Measurements from ENCODE around the gene ITPR2. TPM values are rescaled to one million over a fixed set of nuclear protein-coding genes. Genes with fewer than 3 reads are reported as not detected.
"Not testable (repeated sequence)": the region's sequence is repeated elsewhere in the genome, so short reads cannot be mapped to it uniquely, and the experiment has no call there.

The ITPR2 gene
- total RNA-seq, 2 donors from 2014 or later: 44.3 to 55.5 TPM

DNA sequence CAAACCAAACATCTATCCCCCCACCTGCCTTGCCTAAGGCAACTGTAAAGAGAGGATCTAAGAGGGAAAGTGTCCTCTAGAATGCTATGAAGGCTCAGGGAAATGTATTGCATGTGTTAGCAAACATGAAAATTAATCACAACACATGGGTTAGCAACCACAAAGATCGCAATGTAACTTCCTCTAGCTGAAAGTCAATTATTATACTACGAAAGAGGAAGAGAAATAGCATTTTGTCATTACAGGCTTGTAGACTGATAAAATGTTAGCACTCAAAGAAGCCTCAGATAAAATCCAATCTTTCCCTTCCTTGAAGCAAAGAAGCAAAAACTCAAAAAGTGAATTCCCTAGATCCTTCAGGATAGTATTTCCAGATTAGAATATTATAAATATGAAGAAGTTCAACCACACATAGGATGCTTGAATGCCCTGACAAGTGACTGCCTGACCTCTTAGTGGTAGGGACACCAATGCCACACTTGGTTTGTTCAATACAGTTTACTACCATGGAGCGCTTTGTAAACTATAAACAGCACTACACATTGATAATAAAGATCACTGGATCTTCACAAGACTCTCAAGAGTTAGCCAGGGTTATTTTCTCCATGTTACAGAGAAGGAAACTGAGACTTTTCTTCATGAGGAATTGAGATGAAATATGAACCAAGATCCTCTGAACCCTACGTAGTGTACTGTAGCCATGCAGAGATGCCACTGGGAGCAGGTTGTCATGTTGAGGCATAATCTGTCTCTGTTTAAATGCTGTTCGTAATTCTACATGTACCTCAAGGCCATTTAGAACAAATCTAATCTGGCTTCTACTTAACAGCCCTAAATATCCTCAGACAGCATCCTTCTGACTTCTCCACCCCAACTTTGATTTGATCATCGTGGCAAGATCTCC, 100.7 kb downstream of the ITPR2 start:
- no peaks in the 10 kb centered on the region for H3K27me3 Mint-ChIP-seq (ENCODE audit: low read depth)
- H3K27ac Mint-ChIP-seq: no peak overlapping the region
- H3K9me3 Mint-ChIP-seq: no peaks in the 10 kb centered on the region
- DNase-seq (no peak), ATAC-seq (replicated peaks in 1 of 2) (no peak)
- no peaks in the 10 kb centered on the region for H3K36me3 Mint-ChIP-seq (ENCODE audit: insufficient read depth in 2 of 2)
- no peak overlapping the region for H3K4me3 Mint-ChIP-seq
- peaks cover 65% of the 10 kb centered on the region for H3K4me1 Mint-ChIP-seq (ENCODE audit: low read depth)

DNA sequence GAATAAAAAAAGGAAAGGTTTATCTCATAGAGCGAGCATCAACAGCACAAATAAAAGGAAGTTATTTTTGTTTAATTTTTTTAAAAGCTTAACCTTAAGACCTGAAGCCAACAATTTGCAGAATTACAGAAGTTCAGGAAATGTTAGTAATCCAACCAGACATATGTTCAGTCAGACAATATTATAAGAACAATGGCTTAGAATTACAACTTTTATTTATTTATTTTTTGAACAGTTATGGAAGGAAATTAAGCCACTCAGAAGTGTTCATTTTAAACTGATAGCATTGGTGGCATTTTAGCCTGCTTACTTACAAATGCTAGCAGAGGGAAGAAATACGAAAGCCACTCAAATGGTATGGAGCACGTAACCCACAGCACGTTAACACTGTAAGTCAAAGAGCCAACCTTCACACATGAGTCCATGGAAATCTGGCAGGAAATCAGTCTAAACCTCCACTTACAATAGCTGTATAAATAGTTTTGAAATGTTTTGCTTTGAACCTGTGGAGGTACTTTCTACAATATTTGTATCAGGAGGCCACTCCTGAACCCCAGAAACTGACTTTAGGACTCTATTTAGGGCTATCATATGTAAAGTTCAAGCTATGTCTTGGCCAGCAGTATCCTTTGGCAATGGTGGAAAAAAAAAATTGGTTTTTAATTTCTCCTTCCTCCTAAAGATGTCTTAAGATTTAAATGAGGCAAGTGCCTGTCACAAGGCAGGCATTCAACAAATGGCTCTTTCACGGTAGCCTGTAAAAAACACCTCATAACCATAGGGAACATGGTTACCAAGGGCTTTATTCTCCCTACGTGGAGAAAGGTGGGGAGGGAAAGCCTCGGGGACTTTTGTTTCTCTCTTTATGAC, 102.3 kb downstream of the ITPR2 start:
- ATAC-seq (replicated peaks in 1 of 2): no peak
- H3K27ac Mint-ChIP-seq: no peak overlapping the region
- H3K9me3 Mint-ChIP-seq: no peaks in the 10 kb centered on the region
- H3K4me3 Mint-ChIP-seq: no peak overlapping the region
- no peaks in the 10 kb centered on the region for H3K27me3 Mint-ChIP-seq (ENCODE audit: low read depth)
- H3K4me1 Mint-ChIP-seq (ENCODE audit: low read depth): peaks cover 60% of the 10 kb centered on the region
- H3K36me3 Mint-ChIP-seq (ENCODE audit: insufficient read depth in 2 of 2): no peaks in the 10 kb centered on the region
- DNase-seq: no peak

DNA sequence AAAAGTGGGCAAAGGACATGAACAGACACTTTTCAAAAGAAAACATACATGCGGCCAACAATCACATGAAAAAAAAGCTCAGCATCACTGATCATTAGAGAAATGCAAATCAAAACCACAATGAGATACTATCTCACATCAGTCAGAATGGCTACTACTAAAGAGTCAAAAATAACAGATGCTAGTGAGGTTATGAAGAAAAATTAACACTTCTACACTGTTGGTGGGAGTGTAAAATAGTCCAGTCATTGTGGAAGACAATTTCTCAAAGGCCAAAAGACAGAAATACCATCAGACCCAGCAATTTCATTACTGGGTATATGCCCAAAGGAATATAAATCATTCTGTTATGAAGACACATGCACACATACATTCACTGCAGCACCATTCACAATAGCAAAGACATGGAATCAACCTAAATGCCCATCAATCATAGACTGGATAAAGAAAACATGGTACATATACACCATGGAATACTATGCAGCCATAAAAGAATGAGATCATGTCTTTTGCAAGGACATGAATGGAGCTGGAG, 103.8 kb downstream of the ITPR2 start:
- H3K27ac Mint-ChIP-seq; H3K36me3 Mint-ChIP-seq (ENCODE audit: insufficient read depth in 2 of 2); H3K4me3 Mint-ChIP-seq; DNase-seq; H3K27me3 Mint-ChIP-seq (ENCODE audit: low read depth); H3K9me3 Mint-ChIP-seq: not testable (repeated sequence)
- ATAC-seq (replicated peaks in 1 of 2): peak in 1 of 2 donors; percentile 58
- H3K4me1 Mint-ChIP-seq (ENCODE audit: low read depth): peaks cover 56% of the 10 kb centered on the region

DNA sequence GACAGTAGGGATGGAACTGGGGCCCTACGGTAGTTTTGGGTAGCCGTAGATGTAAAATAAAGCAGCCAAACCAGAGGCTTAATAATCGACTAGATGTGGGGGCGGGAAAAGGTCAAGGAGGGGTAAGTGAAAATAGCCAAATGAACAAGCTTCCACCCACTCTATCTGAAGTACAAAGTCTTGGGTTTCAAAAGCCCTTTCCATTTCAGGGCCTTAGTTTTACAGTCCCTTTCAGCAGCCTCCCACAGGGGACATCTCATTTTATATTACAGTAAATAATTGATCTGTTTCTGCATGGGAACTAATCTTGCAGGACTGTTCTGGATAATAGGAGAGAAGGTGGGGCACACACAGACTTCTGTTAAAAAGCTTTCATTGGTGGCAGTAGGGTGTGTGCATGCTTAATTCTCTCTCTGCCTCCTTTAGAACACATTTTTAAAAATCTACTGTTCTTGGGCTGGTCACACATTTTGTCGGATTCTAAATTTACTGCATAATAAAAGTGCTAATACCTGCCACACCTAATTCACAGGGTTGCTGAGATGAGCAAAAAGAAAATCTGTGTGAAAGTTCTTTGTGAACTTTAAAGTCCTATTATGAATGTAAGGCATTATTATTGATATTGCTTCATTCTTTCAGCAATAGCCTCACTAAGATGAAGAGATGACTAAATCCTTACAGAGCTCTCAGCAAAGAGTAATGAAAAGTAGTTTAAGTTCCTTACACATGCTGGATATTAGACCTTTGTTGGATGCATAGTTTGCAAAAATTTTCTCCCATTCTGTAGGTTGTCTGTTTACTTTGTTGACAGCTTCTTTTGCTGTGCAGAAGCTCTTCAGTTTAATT, 104.6 kb downstream of the ITPR2 start:
- DNase-seq (no peak), ATAC-seq (replicated peaks in 1 of 2) (peak in 1 of 2 donors; percentile 17)
- Mint-ChIP-seq H3K4me3 (peak overlapping the region in 1 of 2 donors; percentile 1), H3K36me3 (ENCODE audit: insufficient read depth in 2 of 2) (no peaks in the 10 kb centered on the region), H3K27ac (no peak overlapping the region), H3K4me1 (ENCODE audit: low read depth) (peaks cover 56% of the 10 kb centered on the region), H3K9me3 (no peaks in the 10 kb centered on the region), H3K27me3 (ENCODE audit: low read depth) (no peaks in the 10 kb centered on the region)

DNA sequence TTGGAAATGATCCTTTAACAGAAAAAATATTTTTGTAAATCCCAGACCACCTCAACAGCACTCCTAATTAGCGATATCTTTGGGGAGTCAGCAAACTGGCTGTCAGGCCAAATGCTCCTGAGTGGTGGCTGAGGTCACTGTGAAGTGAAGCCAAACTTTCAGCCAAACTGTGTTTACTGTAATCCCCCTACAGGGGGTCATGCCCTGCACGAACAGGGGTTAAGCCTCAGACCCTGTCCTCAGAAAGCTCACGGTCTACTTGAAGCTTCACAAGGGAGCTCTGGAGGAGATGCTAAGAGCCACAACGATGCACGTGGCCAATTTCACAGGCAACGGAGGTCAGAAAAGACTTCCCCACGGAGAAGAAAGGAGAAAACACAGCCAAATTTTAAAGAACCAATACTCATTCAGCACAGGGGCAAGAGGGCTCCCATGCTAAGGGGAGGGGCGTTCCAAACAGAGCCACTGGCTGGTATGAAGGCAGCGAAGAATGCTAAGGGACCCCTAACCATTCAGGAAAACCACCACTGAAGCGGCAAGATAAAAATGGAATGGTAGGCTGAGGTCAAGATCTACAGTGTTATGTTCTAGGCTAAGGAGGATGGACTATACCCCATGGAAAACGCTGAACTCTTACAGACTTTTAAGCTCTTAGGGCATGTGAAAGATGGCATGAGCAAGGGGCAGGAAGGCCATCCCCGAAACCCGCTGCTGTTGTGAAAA, 105.4 kb downstream of the ITPR2 start:
- no peak for ATAC-seq (replicated peaks in 1 of 2)
- Mint-ChIP-seq H3K36me3 (ENCODE audit: insufficient read depth in 2 of 2) (no peaks in the 10 kb centered on the region), H3K27ac (no peak overlapping the region), H3K4me1 (ENCODE audit: low read depth) (peaks cover 53% of the 10 kb centered on the region), H3K4me3 (peak overlapping the region in 1 of 2 donors; percentile 1), H3K27me3 (ENCODE audit: low read depth) (no peaks in the 10 kb centered on the region), H3K9me3 (no peaks in the 10 kb centered on the region)
- no peak for DNase-seq

DNA sequence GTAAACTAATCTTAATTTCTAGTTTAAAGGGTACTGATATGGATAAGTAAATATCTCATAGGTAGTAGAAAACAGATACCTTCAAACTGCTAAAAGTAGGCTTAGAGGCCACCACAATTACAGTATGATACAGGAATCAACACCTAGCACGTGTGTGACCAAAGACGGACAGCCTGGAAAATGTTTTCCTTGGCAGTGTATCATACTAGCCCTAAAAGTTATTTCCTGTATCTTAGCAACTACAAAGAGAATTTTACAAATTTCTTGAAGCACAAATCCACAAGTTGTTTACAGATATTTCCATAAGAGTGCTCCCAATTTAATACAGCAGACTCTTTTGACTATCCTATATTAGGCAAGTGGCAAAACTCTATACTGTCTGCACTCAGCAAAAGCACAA, 106.0 kb downstream of the ITPR2 start:
- H3K9me3 Mint-ChIP-seq: no peaks in the 10 kb centered on the region
- H3K27me3 Mint-ChIP-seq (ENCODE audit: low read depth): no peaks in the 10 kb centered on the region
- DNase-seq (no peak), ATAC-seq (replicated peaks in 1 of 2) (no peak)
- H3K27ac Mint-ChIP-seq: no peak overlapping the region
- no peaks in the 10 kb centered on the region for H3K36me3 Mint-ChIP-seq (ENCODE audit: insufficient read depth in 2 of 2)
- H3K4me1 Mint-ChIP-seq (ENCODE audit: low read depth): peaks cover 49% of the 10 kb centered on the region
- H3K4me3 Mint-ChIP-seq: no peak overlapping the region

DNA sequence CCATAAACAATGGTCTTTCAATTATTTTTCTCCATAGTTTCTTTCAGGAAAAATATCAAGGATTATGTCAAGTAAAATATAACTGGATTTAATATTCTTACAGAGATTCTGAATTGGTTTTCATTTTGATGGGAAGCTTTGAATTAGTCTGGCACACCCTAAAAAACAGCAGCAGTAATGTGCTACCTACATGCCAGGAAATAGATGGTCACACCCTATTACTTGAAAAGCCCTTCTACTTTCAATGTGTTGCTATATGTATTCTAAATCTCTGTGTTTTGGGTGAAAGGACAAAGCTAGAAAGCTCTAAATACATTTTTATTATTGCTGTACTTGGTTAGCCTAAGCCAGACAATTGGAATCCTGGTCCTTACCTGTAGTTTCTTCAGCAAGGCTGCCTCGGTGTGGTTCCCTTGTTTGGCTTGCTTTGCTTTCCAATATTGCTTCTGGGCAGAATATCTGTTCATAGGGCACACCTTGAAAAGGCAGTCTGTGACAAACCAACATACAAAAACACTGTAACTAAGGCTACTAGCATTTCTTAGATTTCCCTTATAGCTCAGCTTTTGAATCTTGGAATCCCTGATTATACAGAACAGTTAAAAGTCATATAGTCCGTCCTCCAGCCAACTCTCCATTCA, 107.6 kb downstream of the ITPR2 start:
- H3K27me3 Mint-ChIP-seq (ENCODE audit: low read depth): no peaks in the 10 kb centered on the region
- no peaks in the 10 kb centered on the region for H3K9me3 Mint-ChIP-seq
- H3K4me3 Mint-ChIP-seq: no peak overlapping the region
- H3K27ac Mint-ChIP-seq: no peak overlapping the region
- DNase-seq: no peak
- no peak for ATAC-seq (replicated peaks in 1 of 2)
- H3K36me3 Mint-ChIP-seq (ENCODE audit: insufficient read depth in 2 of 2): no peaks in the 10 kb centered on the region
- H3K4me1 Mint-ChIP-seq (ENCODE audit: low read depth): peaks cover 42% of the 10 kb centered on the region

DNA sequence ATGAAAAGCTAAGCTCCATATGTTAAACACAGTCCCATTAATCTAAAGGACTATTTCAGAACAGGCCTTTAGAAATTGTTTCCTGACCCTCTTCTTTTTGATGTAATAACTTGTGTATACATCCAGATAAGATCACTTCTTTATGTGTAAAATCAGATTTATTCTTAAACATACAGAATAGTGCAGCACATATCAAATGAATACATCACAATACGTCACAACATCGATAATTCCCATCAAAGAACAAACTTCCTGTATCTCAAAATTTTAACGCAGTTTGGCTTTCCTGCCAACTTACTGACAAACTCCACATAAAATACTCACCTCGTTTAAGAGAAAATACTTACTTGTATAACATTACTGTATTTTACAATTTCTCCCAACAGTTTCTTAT, 108.7 kb downstream of the ITPR2 start:
- Mint-ChIP-seq H3K36me3 (ENCODE audit: insufficient read depth in 2 of 2) (no peaks in the 10 kb centered on the region), H3K4me1 (ENCODE audit: low read depth) (peaks cover 35% of the 10 kb centered on the region), H3K9me3 (no peaks in the 10 kb centered on the region), H3K27me3 (ENCODE audit: low read depth) (no peaks in the 10 kb centered on the region), H3K4me3 (no peak overlapping the region), H3K27ac (no peak overlapping the region)
- ATAC-seq (replicated peaks in 1 of 2): no peak
- no peak for DNase-seq

DNA sequence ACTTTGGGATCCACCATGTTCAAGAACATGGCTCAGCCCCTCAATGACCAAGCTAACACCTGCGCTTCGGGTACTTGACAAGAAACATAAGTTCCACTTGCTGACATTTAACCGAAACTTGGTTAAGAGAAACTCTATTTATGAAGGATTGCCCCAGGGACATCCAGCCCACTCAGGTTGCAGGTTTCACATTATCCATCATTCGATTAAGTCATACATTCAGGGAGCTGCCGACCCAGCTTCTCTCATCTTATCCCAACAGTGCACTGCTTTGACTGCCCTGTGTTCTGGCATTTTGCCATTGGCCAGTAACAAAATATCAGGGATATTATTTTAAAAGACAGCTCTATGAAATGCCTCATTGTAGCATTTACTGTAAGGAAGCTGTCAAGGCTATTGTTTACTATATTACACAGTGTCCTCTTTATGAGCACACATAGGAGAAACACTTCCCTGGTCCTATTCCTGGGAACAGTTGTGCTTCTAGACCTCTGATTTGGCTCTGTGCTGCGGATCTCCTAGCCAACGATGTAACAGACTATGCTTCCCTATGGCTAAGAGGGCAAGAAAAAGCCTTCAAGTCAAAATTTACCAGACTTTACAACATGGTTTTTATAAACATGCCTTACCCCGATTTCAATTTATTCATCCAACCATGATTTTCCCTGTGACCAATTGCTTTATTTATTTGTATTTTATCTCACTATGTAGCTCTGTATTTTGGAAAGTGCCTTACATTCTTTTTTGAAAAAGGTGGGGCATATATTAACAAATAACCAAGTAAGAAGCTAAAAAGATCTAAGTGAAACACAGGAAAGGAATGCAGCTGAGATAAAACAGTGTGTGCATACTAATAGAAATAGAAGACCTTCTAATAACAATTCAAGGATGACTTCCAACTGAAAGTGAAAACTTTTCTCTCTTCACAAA, 109.3 kb downstream of the ITPR2 start:
- Mint-ChIP-seq H3K27ac (no peak overlapping the region), H3K36me3 (ENCODE audit: insufficient read depth in 2 of 2) (no peaks in the 10 kb centered on the region), H3K4me1 (ENCODE audit: low read depth) (peaks cover 29% of the 10 kb centered on the region), H3K27me3 (ENCODE audit: low read depth) (no peaks in the 10 kb centered on the region), H3K4me3 (no peak overlapping the region), H3K9me3 (no peaks in the 10 kb centered on the region)
- DNase-seq: no peak
- no peak for ATAC-seq (replicated peaks in 1 of 2)

DNA sequence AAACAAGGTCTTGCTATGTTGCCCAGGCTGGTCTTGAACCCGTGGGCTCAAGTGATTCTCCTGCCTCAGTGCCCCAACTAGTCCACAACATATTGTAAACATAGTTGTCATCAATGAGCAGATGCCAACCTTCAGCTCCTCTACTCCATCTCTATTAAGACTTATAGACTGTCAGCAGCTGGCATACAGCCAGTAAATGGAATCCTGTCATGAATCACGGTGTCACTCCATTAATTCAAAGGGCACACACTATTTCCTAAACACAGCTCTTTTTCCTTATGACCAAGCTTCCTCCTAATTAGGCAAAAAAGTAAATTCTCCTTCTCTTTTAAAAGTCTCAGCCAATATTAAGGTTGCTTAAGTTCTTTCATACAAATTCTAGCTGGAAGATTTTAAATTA, 111.2 kb downstream of the ITPR2 start:
- Mint-ChIP-seq H3K27ac (no peak overlapping the region), H3K4me1 (ENCODE audit: low read depth) (peaks cover 15% of the 10 kb centered on the region), H3K9me3 (no peaks in the 10 kb centered on the region), H3K36me3 (ENCODE audit: insufficient read depth in 2 of 2) (no peaks in the 10 kb centered on the region), H3K4me3 (no peak overlapping the region), H3K27me3 (ENCODE audit: low read depth) (no peaks in the 10 kb centered on the region)
- DNase-seq: no peak
- no peak for ATAC-seq (replicated peaks in 1 of 2)

DNA sequence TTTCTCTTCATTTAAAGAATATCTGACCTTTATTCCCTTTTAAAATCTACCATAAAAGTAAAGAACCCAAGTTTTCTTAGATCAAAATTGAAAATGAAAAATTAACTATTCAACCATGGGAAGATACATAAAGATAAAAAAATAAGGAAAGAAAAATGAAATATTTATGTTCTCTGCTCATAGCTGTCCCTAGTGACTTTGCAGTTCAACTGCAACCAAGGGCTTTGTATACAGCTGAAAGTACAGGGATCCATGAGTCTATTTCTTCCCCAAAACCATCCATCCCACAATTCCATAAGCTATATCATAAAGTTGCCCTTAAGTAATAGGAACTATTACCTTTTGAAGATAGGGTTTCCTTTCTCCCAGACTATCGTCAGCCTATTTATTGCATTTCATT, 113.1 kb downstream of the ITPR2 start:
- H3K27ac Mint-ChIP-seq: no peak overlapping the region
- ATAC-seq (replicated peaks in 1 of 2): no peak

More for the DNA sequence above, 113.1 kb downstream of the ITPR2 start:
- Mint-ChIP-seq H3K4me1 (ENCODE audit: low read depth) (peaks cover 15% of the 10 kb centered on the region), H3K4me3 (no peak overlapping the region), H3K36me3 (ENCODE audit: insufficient read depth in 2 of 2) (peaks cover 0 to under 1% of the 10 kb centered on the region in 2 donors), H3K27me3 (ENCODE audit: low read depth) (no peaks in the 10 kb centered on the region), H3K9me3 (no peaks in the 10 kb centered on the region)
- DNase-seq: no peak
